Measurements from ENCODE around the gene HOXA6.

Gene HOXA6

DNA sequence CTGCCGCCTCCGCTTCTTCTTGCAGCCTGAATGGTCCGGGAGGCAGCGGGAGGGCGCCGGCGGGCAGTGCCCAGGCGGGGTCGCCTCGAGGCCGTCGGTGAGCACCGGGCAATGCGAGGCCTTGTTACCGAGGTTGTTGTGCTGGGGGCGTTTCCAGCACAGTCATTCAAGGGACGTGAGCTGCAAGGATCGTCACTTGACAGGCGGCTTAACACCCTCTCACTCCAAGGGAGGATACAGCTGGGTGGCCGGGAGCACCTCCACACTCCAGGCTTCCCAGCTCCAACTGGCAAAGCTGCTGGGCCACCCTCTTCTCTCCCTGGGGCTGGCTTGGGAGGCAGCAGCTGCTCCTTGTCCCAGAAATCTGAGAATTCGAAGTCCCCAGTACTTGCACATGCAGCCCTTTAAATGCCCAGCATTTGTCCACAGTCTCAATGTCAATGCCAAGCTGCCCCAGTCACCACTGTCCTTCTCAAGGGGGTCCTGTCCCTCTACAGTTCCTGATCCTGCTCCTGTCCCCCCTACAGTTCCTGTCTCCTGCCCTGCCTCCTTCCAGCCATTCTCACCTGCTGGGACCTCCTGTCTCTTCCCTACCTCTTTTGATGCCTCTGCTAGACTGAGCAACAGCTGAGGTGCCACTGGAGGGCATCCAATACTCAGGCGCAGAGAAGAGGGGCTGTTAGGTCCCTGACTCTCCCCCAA is 41.9 kb upstream of the HOXA6 start:
- Histone ChIP-seq H2AFZ (ENCODE audit: low read depth, low read length) (no peak overlapping the region), H3K36me3 (ENCODE audit: insufficient read depth, low read length) (no peaks in the 10 kb centered on the region), H3K9me3 (ENCODE audit: insufficient read depth, low read length, severe bottlenecking) (no peaks in the 10 kb centered on the region), H3K4me2 (ENCODE audit: insufficient read depth, low read length) (no peak overlapping the region), H4K20me1 (ENCODE audit: insufficient read depth, low read length) (no peaks in the 10 kb centered on the region), H3K4me3 (ENCODE audit: low read depth in 1 of 2, low read length in 2 of 2) (no peak overlapping the region), H3K4me1 (ENCODE audit: insufficient read depth, low read length) (peaks cover 18% of the 10 kb centered on the region), H3K79me2 (ENCODE audit: insufficient read depth, low read length) (no peaks in the 10 kb centered on the region), H3K27ac (ENCODE audit: low read length) (no peak overlapping the region), H3K9ac (ENCODE audit: low read depth, low read length) (no peak overlapping the region), H3K27me3 (ENCODE audit: insufficient read depth, low read length, poor library complexity) (peaks cover 14% of the 10 kb centered on the region)
- no peak for DNase-seq
- no peak for TF ChIP-seq EZH2 (IDR thresholded peaks at IDR 0.05; ENCODE audit: borderline replicate concordance, low read depth, low read length, severe bottlenecking)
- TF ChIP-seq, protein P1, sequence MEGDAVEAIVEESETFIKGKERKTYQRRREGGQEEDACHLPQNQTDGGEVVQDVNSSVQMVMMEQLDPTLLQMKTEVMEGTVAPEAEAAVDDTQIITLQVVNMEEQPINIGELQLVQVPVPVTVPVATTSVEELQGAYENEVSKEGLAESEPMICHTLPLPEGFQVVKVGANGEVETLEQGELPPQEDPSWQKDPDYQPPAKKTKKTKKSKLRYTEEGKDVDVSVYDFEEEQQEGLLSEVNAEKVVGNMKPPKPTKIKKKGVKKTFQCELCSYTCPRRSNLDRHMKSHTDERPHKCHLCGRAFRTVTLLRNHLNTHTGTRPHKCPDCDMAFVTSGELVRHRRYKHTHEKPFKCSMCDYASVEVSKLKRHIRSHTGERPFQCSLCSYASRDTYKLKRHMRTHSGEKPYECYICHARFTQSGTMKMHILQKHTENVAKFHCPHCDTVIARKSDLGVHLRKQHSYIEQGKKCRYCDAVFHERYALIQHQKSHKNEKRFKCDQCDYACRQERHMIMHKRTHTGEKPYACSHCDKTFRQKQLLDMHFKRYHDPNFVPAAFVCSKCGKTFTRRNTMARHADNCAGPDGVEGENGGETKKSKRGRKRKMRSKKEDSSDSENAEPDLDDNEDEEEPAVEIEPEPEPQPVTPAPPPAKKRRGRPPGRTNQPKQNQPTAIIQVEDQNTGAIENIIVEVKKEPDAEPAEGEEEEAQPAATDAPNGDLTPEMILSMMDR (IDR thresholded peaks at IDR 0.05; ENCODE audit: borderline replicate concordance, extremely low read depth, low read length, poor library complexity, severe bottlenecking), result no peak
- no peak for ATAC-seq (ENCODE audit: insufficient read depth, low read depth)

DNA sequence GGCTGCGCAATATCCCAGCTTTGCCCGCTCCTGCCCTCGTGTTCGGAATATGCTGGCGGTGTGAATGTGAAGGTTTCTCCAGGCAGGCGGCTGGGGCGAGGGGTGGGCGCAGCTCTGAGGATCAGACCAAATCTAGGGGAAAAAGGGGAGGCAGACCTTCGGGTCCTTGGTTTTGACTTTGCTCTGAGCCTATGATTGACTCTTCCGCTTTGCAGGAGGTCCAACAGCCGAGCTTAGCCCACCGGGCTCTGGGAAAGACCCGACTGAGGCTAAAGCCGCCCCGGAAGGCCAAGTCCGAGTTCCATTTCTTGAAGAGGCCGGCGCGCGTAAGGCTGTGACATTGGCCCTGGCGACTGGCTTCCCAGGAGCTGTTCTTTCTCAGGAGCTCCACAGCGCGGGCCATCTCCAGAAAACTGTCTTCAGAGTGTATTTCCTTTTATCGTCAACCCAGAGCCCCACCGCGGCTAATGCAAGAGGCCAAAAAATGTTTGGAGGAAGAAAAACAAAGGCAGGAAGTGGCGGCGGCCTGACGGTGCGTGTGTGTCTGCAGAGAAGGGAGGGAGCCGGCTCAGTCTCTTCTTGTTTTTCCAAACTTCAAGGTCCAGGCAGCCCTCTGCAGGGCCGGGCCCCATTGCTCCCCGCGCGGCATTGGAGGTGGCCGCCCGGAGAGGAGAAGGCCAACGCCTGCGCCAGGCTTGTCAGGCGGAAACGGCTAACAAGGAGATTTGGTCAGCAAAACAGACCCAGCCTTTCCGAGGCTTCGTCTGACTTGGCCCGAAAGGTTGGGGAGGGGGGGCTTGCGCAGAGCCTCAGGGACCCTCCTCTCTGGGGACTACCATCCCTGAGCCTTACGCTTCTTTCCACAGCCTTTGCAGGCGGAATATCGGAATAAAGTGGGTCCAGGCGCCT is 41.1 kb upstream of the HOXA6 start:
- H3K4me2 ChIP-seq (ENCODE audit: insufficient read depth, low read length), result peak overlapping the region; percentile 55
- peaks cover 14% of the 10 kb centered on the region for H3K27me3 ChIP-seq (ENCODE audit: insufficient read depth, low read length, poor library complexity)

DNA sequence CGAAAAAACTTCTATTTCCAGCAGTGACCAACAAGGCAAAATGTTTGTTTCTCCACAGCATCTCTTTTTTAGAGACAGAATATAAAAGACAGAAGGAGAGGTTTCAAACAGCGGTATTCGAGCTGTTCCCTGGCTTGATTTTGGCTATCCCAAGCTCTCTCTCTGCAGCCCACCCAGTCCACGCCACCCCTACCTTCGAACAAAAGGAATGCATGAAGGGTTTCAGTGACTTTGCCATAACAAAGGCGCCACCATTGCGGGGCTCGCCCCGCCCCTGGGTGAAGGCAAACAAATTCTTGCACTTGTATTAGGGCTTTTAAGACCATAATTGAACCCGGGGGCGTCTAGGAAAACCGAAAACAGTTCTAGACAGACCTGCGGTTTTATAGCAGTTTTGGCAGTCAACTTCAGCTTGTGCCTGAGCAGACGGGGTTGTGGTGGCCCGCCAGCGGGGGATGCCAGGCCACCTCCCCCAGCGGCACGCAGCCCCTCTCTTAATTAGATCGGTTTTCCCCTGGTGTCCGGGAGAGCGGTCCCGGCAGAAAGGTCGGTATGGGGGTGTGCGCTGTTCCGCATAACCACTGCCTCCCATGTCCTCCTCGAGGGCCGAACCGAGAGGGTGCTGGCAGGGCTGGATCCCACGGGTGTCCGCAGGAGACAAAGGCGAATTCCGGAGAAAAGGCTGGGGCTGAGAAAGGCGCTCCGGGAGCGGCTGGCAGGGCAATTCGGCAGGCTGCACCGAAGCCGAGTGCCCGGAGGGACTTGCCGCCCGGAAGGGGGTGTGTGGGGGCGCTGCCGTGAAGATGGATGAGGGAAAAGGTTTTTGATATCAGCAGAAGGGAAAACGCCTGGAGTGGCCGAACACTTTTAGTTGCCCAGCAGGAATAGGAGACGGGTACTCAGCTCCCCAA is 40.2 kb upstream of the HOXA6 start:
- TF ChIP-seq, protein P1 (IDR thresholded peaks at IDR 0.05; ENCODE audit: borderline replicate concordance, extremely low read depth, low read length, poor library complexity, severe bottlenecking), result no peak
- no peak for TF ChIP-seq EZH2 (IDR thresholded peaks at IDR 0.05; ENCODE audit: borderline replicate concordance, low read depth, low read length, severe bottlenecking)
- Histone ChIP-seq H2AFZ (ENCODE audit: low read depth, low read length) (no peak overlapping the region), H3K27ac (ENCODE audit: low read length) (no peak overlapping the region), H3K4me3 (ENCODE audit: low read depth in 1 of 2, low read length in 2 of 2) (peak overlapping the region in 1 of 2 experiments; percentile 22; a peak in 2 of 4 replicates), H3K4me1 (ENCODE audit: insufficient read depth, low read length) (peaks cover 18% of the 10 kb centered on the region), H3K9me3 (ENCODE audit: insufficient read depth, low read length, severe bottlenecking) (no peaks in the 10 kb centered on the region), H3K27me3 (ENCODE audit: insufficient read depth, low read length, poor library complexity) (peaks cover 14% of the 10 kb centered on the region), H3K9ac (ENCODE audit: low read depth, low read length) (no peak overlapping the region), H3K79me2 (ENCODE audit: insufficient read depth, low read length) (no peaks in the 10 kb centered on the region), H4K20me1 (ENCODE audit: insufficient read depth, low read length) (no peaks in the 10 kb centered on the region), H3K4me2 (ENCODE audit: insufficient read depth, low read length) (peak overlapping the region; percentile 55), H3K36me3 (ENCODE audit: insufficient read depth, low read length) (no peaks in the 10 kb centered on the region)
- DNase-seq (peak; percentile 41), ATAC-seq (ENCODE audit: insufficient read depth, low read depth) (peak; percentile 71)

More for the DNA sequence above, 41.1 kb upstream of the HOXA6 start:
- Histone ChIP-seq H3K9ac (ENCODE audit: low read depth, low read length) (no peak overlapping the region), H3K27ac (ENCODE audit: low read length) (no peak overlapping the region), H2AFZ (ENCODE audit: low read depth, low read length) (no peak overlapping the region; the same call in 1 of the 2 replicates), H4K20me1 (ENCODE audit: insufficient read depth, low read length) (no peaks in the 10 kb centered on the region), H3K36me3 (ENCODE audit: insufficient read depth, low read length) (no peaks in the 10 kb centered on the region), H3K4me3 (ENCODE audit: low read depth in 1 of 2, low read length in 2 of 2) (peak overlapping the region in 1 of 2 experiments; percentile 22; a peak in 1 of 4 replicates), H3K4me1 (ENCODE audit: insufficient read depth, low read length) (peaks cover 18% of the 10 kb centered on the region), H3K9me3 (ENCODE audit: insufficient read depth, low read length, severe bottlenecking) (no peaks in the 10 kb centered on the region), H3K79me2 (ENCODE audit: insufficient read depth, low read length) (no peaks in the 10 kb centered on the region)
- no peak for TF ChIP-seq EZH2 (IDR thresholded peaks at IDR 0.05; ENCODE audit: borderline replicate concordance, low read depth, low read length, severe bottlenecking)
- TF ChIP-seq, protein P1 (IDR thresholded peaks at IDR 0.05; ENCODE audit: borderline replicate concordance, extremely low read depth, low read length, poor library complexity, severe bottlenecking), result no peak
- ATAC-seq (ENCODE audit: insufficient read depth, low read depth) (peak; percentile 74), DNase-seq (peak; percentile 52)

Measured in DND-41 (cell line).